ENCODE results near the gene CXCL3. TPM values are rescaled to one million over a fixed set of nuclear protein-coding genes. Genes with fewer than 3 reads are reported as not detected.

The CXCL3 gene
- total RNA-seq, 4 donors from 2014 or later, result 1.5 TPM; not detected in 3

- no peak overlapping the region for H3K27ac ChIP-seq
- H3K27me3 ChIP-seq, result no peaks in the 10 kb centered on the region
- H3K9me3 ChIP-seq, result no peaks in the 10 kb centered on the region
- no peaks in the 10 kb centered on the region for H3K36me3 ChIP-seq
- no peak for DNase-seq (ENCODE audit: low spot score in 2 of 2)
- TF ChIP-seq EP300 (IDR thresholded peaks at IDR 0.05) (no peak), POLR2A (IDR thresholded peaks at IDR 0.05) (no peak), CTCF (IDR thresholded peaks at IDR 0.05) (no peak)
- WGBS, 2 donors, result 84 to 85% methylated on average over 5 of the region's 5 CpGs
- no peaks in the 10 kb centered on the region for H3K4me1 ChIP-seq
- no peak overlapping the region for H3K4me3 ChIP-seq
Observed at GRCh38 chr4:73989928-73990327, 48.6 kb downstream of the CXCL3 start.

- H3K4me1 ChIP-seq, result no peaks in the 10 kb centered on the region
- H3K36me3 ChIP-seq, result no peaks in the 10 kb centered on the region
- peaks cover 0 to 4% of the 10 kb centered on the region in 2 donors for H3K27me3 ChIP-seq
- no peak for TF ChIP-seq POLR2A (IDR thresholded peaks at IDR 0.05)
- no peak for TF ChIP-seq CTCF (IDR thresholded peaks at IDR 0.05)
- no peak for TF ChIP-seq EP300 (IDR thresholded peaks at IDR 0.05)
- H3K27ac ChIP-seq, result no peak overlapping the region
- 71 to 80% methylated on average over 3 of the region's 3 CpGs for WGBS, 2 donors
- H3K4me3 ChIP-seq, result no peak overlapping the region
- H3K9me3 ChIP-seq, result no peaks in the 10 kb centered on the region
- no peak for DNase-seq (ENCODE audit: low spot score in 2 of 2)
Observed at GRCh38 chr4:73989031-73989430, 49.5 kb downstream of the CXCL3 start.

- DNase-seq (ENCODE audit: low spot score in 2 of 2), result no peak
- H3K9me3 ChIP-seq, result no peaks in the 10 kb centered on the region
- no peak within 1 kb of the TSS for H3K27ac ChIP-seq
- TF ChIP-seq POLR2A (IDR thresholded peaks at IDR 0.05), result no peak
- TF ChIP-seq EP300 (IDR thresholded peaks at IDR 0.05), result no peak
- no peak for TF ChIP-seq CTCF (IDR thresholded peaks at IDR 0.05)
- H3K27me3 ChIP-seq, result peaks cover 0 to 5% of the 10 kb centered on the region in 2 donors
- H3K4me3 ChIP-seq, result no peak within 1 kb of the TSS
- 82 to 92% methylated on average over 2 of the region's 2 CpGs for whole genome bisulfite sequencing, 2 donors
- no peaks in the 10 kb centered on the region for H3K4me1 ChIP-seq
- no peaks in the 10 kb centered on the region for H3K36me3 ChIP-seq
Observed at GRCh38 chr4:73988061-73988460, 50.4 kb downstream of the CXCL3 start, which contains the start of gene PPBP. Gene PPBP (minus strand): TSS chr4:73988190. CDS start chr4:73988103, 87 bp downstream.

Small RNA genes within 50 kb of the gene (small RNA-seq; reads per million reads assigned to genes)
- not detected for gene RN7SL218P

Other genes with a start within 250 kb of the CXCL3 start
- gene CXCL6, start 202.0 kb downstream of the CXCL3 start, total RNA-seq, result 1 to 10 TPM in 1 of 4 donors, not detected in 3; 2.2 TPM
- gene PF4V1, start 185.4 kb downstream of the CXCL3 start, total RNA-seq, result not detected
- gene CXCL1, start 169.3 kb downstream of the CXCL3 start, total RNA-seq, result 1 to 10 TPM in 2 of 4 donors, under 1 TPM in 1, not detected in 1; 0.84 to 2.7 (median 1.3) TPM
- 1 to 10 TPM in 1 of 4 donors, not detected in 3; 5.4 TPM for gene PF4, start 56.7 kb downstream of the CXCL3 start, total RNA-seq
- gene PPBP, start 50.5 kb downstream of the CXCL3 start, total RNA-seq, result 1 to 10 TPM in 2 of 4 donors, not detected in 2; 1.7 to 6.0 TPM
- gene CXCL5, start 40.0 kb downstream of the CXCL3 start, total RNA-seq, result under 1 TPM in 1 of 4 donors, not detected in 3; 0.22 TPM
- gene CXCL2, start 60.5 kb upstream of the CXCL3 start, total RNA-seq, result 10 to 100 TPM in 3 of 4 donors, 1 to 10 TPM in 1; 4.0 to 25.3 (median 18.5) TPM
- gene MTHFD2L, start 119.4 kb upstream of the CXCL3 start, total RNA-seq, result 10 to 100 TPM; 11.4 to 23.7 (median 17.8) TPM

Measured in tibial nerve (tissue), 4 donors.